HG03103 (cell line): Measurements from ENCODE around the gene FATE1.

Experiments used
- ATAC-seq: cut with Tn5 transposase; IDR thresholded peaks from one replicate; pipeline ENCODE4 v1.9.1; 2021; ENCODE audit warnings: low read depth; ENCODE audit not compliant: unreplicated experiment

The FATE1 gene

GRCh38 chrX:151703487-151703886 is 12.3 kb upstream of the FATE1 start:
- no peak for ATAC-seq

GRCh38 chrX:151704041-151704663 is 11.7 kb upstream of the FATE1 start:
- ATAC-seq = no peak

- ATAC-seq = no peak
Observed at GRCh38 chrX:151708821-151709220, 7.0 kb upstream of the FATE1 start.

GRCh38 chrX:151710457-151710856 is 5.4 kb upstream of the FATE1 start:
- ATAC-seq = no peak

GRCh38 chrX:151711154-151711553 is 4.7 kb upstream of the FATE1 start:
- ATAC-seq = no peak

- ATAC-seq = no peak
Observed at GRCh38 chrX:151711787-151712186, 4.0 kb upstream of the FATE1 start.

- no peak for ATAC-seq
Observed at GRCh38 chrX:151712253-151712652, 3.6 kb upstream of the FATE1 start.

- ATAC-seq = no peak
Observed at GRCh38 chrX:151713849-151714248, 2.0 kb upstream of the FATE1 start.

GRCh38 chrX:151714362-151714761 is 1.5 kb upstream of the FATE1 start:
- no peak for ATAC-seq

- no peak for ATAC-seq
Observed at GRCh38 chrX:151722241-151722846, 6.5 kb downstream of the FATE1 start.

- no peak for ATAC-seq
Observed at GRCh38 chrX:151723156-151723760, 7.4 kb downstream of the FATE1 start.

GRCh38 chrX:151724563-151725337 is 8.9 kb downstream of the FATE1 start:
- ATAC-seq = no peak

- ATAC-seq = no peak
Observed at GRCh38 chrX:151725338-151725614, 9.4 kb downstream of the FATE1 start.

- no peak for ATAC-seq
Observed at GRCh38 chrX:151726751-151727150, 10.9 kb downstream of the FATE1 start.

GRCh38 chrX:151727346-151727745 is 11.5 kb downstream of the FATE1 start:
- ATAC-seq = no peak

GRCh38 chrX:151729056-151729725 is 13.4 kb downstream of the FATE1 start:
- no peak for ATAC-seq

GRCh38 chrX:151734446-151734845 is 18.6 kb downstream of the FATE1 start, which contains the start of gene CNGA2:
TSS of gene CNGA2 (plus strand) at chrX:151734746. CDS start at chrX:151738484, 3,738 bp downstream.
- no peak for ATAC-seq

- ATAC-seq = no peak
Observed at GRCh38 chrX:151735219-151735618, 19.4 kb downstream of the FATE1 start.

GRCh38 chrX:151736685-151737084 is 20.9 kb downstream of the FATE1 start:
- ATAC-seq = no peak

- no peak for ATAC-seq
Observed at GRCh38 chrX:151737494-151737893, 21.7 kb downstream of the FATE1 start.

- no peak for ATAC-seq
Observed at GRCh38 chrX:151738751-151739150, 22.9 kb downstream of the FATE1 start.
